Stimulated activated CD4-positive, alpha-beta T cell treated with anti-CD3 and anti-CD28 coated beads, TNF-alpha, amount 100 ng/mL, for 48 hours (primary cell): ENCODE results near the gene EEF2K.
"Not testable (repeated sequence)": the region's sequence is repeated elsewhere in the genome, so short reads cannot be mapped to it uniquely, and the experiment has no call there.

Experiments used
- DNase-seq, 3 donors: peaks; one replicate each; pipeline ENCODE4 v3.0.0-alpha.2; 2020; ENCODE audit warnings: low read depth in 3 of 3

Gene EEF2K

GRCh38 chr16:22210285-22210684, 4.2 kb downstream of the EEF2K start:
- DNase-seq: no peak

DNA sequence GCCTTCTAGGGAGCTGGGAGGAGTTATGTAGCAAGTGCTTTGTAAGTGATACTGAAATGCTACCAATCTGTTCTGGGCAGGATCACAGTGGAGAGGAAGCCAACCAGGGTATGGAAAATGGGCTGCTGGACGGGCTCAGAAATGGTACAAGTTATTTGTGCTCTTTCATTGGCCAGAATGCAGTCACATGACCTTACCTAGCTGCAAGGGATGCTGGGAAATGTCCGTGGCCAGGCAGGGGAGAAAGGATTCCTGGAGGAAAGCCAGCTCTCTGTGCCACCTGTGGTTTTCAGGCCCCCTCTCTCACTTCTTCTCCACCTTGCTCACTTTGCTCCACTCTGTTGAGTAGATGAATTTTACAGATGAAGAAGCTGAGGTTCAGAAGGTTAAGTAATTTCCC, 4.8 kb downstream of the EEF2K start:
- DNase-seq: no peak

DNA sequence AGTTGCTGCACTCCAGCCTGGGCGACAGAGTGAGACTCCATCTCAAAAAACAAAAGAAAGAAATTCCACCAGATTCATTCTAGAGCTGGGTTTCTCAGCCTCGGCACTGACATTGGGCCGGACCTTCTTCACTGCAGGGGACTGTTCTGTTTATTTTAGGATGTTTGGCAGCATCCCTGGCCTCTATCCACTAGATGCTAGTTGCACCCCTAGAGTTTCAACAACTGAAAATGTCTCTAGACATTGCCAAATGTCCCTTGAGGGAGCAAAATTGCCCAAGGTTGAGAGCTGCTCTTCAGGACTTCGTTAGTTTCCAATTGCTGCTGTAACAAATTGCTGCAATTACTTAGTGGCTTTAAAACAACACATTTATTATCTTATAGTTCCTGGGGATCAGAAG, 7.2 kb downstream of the EEF2K start:
- no peak for DNase-seq

- DNase-seq: no peak
These were observed 7.7 kb downstream of the EEF2K start for GRCh38 chr16:22213801-22214200.

DNA sequence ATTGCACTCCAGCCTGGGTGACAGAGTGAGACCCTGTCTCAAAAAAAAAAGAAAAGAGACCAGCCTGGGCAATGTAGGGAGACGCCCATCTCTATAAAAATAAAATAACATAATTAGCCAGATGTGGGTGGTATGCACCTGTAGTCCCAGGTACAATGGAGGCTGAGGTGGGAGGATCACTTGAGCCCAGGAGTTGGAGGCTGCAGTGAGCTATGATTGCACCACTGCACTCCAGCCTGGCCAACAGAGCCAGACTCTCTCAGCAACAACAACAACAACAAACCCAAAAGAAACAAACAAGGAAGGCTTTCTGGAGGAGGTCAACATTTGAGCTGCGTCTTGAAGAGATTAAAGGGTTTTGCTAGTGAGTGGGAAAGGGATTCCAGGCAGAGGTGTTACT, 8.3 kb downstream of the EEF2K start:
- DNase-seq: no peak

DNA sequence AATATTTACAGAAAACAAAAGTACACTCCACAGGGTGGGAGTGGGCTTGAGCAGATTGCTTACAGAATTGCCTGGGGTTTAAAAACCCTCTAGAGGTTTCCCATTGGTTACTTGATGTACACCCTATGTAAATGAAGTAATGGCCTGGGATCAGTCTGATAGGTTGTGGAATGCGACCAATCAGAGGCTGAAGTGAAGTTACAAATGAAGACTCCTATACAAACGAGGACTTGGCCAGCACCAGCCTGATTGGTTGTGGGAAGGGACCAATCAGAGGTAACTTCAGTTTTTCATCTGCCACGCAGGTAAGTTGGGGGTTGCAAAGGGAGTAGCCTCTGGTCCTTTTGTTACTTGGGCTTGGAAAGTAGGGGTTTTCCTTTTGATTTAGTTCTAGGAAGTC, 8.8 kb downstream of the EEF2K start:
- DNase-seq: no peak

DNA sequence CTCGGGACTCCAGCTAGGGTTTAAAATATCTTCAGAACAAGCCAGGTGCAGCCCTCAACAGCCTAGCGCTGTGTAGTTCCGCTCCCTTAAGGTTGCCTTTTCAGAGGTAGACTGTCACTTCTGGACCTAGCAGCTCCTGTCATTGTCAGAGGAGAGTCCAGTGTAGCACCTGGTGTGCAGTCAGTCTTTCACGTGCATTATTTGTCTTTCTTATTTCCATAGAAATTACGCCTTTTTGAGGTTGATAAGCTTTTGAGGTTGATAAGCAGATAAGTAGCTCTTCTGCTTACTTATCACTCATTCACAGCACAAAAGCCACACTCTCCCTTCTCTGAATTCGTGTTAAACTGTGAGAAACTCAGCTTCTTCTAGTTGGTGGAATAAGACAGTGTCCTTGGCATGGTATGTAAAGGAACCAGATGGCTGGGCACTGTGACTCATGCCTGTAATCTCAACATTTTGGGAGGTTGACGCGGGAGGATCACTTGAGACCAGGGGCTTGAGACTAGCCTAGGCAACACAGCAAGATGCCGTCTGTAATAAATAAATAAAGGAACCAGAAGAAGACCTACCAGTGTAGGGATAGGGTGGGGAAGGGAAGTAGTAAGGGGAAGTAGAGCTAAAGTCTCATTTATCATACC, 10.2 kb downstream of the EEF2K start:
- no peak for DNase-seq

- DNase-seq: not testable (repeated sequence)
These were observed 10.8 kb downstream of the EEF2K start for GRCh38 chr16:22216832-22217225.

DNA sequence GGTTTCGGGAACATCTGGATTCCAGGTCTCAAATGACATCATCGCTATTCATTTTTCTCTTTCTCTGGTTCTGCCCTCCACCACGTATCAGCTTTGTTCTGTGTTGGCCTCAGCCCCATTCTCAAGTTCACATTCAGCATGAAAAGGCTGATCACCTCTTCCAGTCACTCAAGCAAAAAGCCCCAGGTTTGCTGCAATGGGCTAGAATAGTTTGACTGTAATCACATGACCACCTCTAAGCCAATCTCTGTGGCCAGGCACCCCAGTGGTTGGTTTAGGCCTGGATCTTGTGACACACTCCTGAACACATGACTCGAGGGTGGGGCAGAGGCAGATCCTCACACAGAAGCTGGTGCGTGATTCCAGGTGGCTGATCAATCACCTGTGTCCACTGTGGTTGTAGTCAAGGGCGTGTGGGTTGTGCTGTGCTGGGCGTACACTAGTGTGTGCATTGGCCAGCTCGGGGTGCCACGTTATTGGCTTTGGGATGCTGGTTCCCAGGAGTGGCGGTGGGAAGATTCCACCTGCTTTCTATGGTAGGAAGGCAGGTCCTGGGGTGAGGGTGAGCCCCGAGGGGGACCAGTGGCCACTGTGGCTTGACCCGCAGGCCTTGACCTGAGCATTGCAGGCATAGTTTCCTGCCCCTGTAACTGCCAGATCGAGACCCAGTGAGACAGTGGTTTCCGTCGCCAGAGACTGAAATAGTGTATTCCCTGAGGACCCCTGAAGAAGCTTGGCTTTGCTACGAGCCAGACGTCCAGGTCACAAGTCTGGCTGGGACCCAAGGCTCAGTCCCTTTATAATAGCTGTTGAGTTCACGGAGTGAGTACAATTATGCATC, 12.0 kb downstream of the EEF2K start:
- peak in 1 of 3 donors; percentile 18 for DNase-seq

DNA sequence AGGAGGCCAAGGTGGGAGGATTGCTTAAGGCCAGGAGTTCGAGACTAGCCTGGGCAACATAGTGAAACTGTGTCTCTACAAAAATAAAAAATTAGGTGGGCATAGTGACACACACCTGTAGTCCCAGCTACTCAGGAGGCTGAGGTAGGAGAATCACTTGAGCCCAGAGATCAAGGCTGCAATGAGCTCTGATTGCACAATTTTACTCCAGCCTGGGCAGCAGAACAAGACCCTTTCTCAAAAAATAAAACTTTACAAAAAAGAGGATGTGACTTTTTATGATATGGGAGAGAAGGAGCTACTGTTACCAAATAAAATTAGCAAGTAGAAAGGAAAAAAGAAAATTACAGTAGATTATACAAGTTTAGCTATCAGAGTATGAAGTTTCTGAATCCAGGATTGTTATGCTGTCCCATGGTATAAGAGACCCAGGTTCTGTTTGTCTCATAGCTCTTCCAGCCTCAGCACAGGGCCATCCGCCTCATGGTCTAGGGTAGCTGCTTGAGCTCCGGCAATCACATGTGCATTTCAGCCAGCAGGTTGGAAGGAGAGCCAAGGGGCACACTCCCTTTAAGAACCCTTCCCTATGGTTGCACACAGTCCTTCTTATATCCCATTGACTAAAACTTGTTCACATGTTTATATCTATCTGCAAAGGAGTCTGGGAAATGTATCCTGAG, 13.5 kb downstream of the EEF2K start:
- DNase-seq: no peak

GRCh38 chr16:22220069-22220440, 14.0 kb downstream of the EEF2K start:
- DNase-seq: no peak

DNA sequence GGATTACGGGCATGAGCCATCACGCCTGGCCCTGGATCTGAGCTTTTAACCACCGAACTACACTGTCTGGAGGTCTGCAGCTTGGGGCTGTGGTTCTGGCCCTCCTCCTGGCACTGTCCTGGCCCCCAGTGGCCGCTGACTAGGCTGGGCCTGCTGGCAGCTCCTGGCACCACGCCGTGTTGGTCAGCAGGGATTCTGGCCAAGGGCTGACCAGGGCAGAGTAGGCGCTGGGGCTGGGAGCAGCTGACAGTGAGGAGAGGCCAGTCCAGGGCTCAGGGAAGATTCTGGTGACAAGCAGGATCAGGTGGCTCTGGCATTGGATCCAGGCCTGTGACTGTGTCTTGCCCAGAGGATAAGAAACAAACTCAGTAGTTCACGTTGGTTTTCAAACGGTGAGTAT, 14.6 kb downstream of the EEF2K start:
- DNase-seq: no peak

DNA sequence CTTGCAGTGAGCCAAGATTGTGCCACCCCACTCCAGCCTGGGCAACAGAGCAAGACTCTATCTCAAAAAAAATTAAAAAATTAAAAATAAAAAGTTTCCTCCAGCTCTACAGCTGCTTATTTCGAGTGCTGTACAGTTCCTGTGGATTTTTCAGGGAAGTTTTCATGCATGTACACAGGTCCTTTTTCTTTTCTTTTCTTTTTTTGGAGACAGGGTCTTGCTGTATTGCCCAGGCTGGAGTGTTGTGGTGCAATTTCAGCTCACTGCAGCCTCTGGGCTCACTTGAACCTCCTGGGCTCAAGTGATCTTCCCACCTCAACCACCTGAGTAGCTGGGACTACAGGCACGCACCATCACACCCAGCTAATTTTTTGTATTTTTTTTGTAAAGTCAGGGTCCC, 15.9 kb downstream of the EEF2K start:
- no peak for DNase-seq

GRCh38 chr16:22222998-22223397, 16.9 kb downstream of the EEF2K start:
- DNase-seq: no peak

- no peak for DNase-seq
These were observed 19.0 kb downstream of the EEF2K start for GRCh38 chr16:22225060-22225459.

DNA sequence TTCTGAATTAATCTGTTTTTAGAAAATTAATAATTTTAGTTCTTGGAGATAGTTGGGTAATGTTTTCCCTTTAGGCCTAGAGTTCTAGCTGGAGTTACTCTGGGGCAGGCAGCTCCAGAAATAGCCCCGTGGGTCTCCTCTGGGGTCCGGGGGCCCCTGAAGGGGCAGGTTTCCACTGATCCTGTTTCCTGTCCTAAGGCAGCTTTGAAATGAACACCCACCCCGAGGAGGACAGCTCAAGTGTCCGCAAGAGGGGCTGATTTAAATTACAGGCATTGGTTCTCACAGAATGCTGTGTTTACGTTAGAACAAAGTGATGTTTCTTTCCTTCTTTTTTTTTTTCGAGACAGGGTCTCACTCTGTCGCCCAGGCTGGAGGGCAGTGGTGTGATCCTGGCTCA, 23.8 kb downstream of the EEF2K start:
- no peak for DNase-seq

DNA sequence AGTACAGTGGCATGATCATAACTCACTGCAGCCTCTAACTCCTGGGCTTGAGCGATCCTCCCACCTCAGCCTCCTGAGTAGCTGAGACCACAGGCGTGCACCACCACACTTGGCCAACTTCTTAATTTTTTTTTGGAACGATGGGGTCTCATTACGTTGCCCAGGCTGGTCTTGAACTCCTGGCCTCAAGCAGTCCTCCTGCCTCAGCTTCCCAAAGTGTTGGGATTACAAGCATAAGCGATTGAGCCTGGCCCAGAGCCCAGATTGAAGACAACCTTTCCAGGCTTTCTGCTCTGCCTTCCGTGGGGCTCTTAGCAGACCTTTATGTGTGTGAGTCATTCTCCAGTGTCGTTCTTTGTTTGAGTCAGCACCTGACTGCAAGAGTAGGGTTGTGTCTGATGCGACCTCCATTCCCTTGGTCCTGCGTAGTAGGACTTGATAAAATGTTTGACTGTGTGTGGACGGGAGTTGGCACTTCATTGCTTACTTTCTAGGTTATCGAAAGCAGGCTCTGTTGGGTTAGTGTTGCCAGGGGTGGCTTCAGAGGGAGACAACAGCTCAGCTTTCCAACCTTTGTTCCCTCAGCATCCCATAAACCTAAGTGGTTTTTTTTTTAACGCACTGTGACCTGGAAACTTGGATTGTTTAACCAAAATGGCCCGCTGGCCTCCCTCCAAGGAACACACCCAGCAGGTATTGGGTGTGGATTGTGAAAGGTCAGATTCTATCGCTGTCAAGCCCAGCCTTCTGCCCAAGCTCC, 26.4 kb downstream of the EEF2K start:
- DNase-seq: peak; percentile 13 to 25 (median 16)

- DNase-seq: no peak
These were observed 26.9 kb downstream of the EEF2K start for GRCh38 chr16:22233037-22233372.

- DNase-seq: no peak
These were observed 30.0 kb downstream of the EEF2K start for GRCh38 chr16:22235839-22236745.

DNA sequence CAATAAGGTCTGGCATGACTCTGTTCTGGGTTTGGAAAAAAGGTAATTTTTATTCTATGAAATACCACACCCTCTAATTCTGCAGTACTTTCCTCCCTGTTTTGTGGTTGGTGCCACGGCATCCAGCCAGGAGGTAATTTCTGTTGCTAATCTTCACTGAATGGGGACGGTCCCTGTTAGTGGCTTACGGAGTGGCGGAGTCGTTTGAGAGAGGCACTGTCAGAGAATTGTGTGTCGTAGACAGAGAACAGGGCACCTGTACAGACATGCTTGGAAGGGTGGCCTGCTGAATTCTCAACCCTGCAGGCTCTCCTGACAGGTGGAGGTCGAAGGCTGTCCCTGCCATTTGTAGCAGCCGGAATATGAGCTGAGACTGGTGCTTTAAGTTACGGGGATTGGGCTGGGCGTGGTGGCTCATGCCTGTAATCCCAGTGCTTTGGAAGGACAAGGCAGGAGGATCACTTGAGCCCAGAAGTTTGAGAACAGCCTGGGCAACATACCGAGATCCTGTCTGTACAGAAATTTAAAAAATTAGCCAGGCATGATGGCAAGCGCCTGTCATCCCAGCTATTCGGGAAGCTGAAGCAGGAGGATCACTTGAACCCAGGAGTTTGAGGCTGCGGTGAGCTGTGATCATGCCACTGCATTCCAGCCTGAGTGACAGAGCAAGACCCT, 33.2 kb downstream of the EEF2K start:
- DNase-seq: no peak
